Stimulated activated CD8-positive, alpha-beta memory T cell treated with anti-CD3 and anti-CD28 coated beads, Interleukin-4, amount 100 ng/mL, for 48 hours (primary cell): Measurements from ENCODE around the gene MEX3D.

Experiments used
- DNase-seq: peaks from one replicate; pipeline ENCODE4 v3.0.0-alpha.2; 2020

The MEX3D gene

DNA sequence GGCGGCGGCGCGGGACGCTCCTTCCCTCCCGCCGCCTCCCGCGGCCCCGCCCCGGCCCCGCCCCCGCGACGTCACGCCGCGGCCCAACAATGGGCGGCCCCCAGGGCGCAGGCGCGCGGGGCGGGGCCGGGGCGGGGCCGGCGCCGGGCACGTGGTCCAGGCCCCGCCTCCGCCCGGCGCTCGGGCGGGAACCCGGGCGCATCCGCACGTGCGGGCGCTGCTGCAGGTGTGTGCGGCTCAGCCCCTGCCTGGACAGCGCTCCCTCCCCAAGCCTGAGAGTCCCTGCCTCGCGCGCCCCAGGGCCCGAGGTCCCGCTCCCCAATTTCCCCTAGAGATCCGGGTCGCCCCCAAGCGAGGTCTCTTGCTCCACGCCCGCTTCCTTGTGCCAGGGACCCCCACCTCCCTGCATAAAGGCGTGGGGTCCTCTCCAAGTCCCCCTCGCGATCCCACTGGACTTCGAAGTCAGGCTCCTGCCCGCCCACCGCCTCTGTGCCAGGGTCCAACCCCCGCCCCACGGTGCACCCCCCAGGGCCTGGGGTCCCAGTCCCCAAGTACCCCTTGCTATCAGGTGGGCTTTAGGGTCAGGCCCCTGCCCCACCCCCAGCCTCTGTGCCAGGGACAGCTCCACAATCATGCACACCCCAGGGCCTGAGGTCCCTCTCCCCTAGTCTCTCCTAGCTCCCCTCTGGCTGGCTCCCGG is at the start of gene MEX3D:
Gene MEX3D, minus strand, starts transcription at position 6 of the 700 bp plus-strand sequence. CDS start 267 bp downstream, outside the sequence.
- DNase-seq: peak; percentile 84

DNA sequence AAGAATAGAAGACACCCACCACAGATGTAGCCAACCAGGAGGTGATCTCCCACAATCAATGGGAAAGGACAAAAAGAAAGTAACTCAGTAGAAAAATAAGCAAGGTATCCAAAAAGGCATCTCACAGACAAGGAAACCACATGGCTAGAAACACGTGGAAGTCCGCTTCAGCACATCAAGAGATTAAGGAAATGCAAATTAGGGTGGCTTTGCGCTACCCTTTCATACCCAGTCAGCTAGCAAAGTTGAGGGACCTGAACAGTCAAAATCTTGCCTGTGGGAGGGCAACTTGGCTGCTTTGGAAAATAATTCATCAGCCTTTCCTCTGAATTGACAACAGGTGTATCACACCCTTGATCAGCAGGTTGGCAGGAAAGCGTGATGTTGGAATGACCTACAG is 48.8 kb upstream of the MEX3D start:
- no peak for DNase-seq

DNA sequence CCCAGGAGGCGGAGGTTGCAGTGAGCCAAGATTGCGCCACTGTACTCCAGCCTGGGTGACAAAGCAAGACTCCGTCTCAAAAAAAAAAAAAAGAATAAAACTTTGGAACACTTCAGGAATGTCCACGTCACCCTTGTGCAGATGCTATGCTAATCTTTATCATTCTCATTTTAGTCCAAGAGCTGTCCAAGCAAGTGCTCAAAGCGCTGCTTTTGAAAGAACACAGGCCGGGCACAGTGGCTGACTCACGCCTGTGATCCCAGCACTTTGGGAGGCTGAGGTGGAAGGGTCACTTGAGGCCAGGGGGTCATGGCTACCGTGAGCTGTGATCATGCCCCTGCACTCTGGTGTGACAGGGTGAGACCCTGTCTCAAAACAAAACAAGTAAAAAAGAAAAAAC is 48.3 kb upstream of the MEX3D start:
- DNase-seq: no peak

DNA sequence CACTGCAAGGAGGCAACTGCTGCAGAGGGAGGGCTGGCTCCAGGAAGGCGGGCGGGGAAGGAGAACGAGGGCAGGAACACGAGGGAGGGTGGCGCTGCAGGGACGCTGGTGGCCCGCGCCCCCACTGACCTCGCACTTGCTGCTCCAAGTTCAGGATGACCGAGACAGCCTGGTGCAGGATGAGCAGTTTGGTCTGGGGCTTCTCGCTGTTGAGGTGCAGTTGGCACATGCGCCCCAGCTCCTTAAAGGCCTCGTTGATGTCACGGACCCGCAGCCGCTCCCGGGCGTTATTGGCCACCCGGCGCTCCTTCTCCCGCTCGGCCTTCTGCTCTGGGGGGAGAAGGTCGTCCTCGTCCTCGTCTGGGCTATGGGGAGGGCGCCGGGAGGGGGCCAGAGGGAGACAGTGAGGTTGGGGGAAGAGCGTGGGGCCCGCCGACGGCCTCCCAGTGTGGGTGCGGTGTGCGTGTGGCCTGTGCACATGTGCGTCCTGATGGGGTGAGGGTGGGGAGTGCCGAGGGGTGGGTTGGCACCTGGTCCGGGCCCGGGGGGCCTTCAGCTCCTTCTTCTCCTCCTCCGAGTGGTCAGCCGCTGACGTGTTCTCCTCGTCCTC is 47.1 kb upstream of the MEX3D start:
- DNase-seq: no peak

DNA sequence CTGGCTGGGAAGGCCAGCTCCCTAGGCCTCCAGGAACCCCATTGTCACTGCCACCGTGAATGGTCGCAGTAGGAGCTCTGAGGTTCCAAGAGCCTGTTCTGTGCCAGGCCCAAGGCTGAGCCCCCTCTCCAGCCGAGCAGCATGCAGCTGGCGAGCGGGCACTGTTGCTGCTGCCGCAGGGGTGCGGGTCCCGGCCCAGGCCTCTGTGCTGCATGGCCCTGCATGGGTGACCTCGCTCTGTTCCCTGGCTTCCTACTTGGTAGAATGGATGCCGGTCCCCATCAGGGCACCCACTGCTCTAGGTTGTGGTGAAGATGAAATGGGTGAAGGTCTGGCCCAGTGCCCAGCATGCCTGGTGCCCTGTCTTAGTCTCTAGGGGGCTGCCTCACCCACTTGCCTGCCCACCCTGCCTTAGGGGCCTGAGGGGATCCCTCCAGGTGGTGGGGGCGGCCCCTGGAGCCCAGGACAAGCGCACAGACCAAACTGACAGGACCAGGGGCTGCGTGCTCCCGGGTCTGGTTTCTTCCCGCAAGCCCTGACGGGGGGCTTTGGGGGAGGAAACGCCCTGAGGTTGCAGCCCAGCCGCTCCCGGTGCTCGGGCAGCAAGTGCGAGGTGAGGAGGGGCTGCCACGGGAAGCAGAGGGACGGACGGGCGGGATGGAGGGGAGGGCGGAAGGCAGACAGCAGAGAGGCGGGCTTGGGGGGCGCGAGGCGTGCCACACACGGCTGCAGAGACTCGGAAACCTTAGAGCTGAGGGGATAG is 45.9 kb upstream of the MEX3D start:
- DNase-seq: no peak

DNA sequence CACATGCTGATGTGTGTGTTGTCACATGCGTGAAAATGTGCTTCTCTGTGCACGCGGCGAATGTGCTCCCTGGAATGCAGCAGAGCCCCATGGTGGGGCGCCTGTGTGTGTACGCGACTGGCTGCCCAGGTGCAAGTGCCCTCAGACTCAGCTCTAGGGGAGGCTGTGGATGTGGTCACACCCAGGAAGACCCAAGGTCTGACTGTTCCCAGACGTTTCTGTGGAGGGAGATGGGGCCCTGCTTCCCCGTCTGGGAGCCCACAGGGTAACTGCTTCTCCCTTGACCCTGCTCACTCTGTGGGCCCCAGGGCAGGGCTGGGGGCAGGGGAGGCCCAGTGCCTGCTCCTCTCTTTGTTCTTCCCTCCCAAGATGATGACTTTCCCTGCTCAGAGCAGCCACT is 45.0 kb upstream of the MEX3D start:
- DNase-seq: no peak

DNA sequence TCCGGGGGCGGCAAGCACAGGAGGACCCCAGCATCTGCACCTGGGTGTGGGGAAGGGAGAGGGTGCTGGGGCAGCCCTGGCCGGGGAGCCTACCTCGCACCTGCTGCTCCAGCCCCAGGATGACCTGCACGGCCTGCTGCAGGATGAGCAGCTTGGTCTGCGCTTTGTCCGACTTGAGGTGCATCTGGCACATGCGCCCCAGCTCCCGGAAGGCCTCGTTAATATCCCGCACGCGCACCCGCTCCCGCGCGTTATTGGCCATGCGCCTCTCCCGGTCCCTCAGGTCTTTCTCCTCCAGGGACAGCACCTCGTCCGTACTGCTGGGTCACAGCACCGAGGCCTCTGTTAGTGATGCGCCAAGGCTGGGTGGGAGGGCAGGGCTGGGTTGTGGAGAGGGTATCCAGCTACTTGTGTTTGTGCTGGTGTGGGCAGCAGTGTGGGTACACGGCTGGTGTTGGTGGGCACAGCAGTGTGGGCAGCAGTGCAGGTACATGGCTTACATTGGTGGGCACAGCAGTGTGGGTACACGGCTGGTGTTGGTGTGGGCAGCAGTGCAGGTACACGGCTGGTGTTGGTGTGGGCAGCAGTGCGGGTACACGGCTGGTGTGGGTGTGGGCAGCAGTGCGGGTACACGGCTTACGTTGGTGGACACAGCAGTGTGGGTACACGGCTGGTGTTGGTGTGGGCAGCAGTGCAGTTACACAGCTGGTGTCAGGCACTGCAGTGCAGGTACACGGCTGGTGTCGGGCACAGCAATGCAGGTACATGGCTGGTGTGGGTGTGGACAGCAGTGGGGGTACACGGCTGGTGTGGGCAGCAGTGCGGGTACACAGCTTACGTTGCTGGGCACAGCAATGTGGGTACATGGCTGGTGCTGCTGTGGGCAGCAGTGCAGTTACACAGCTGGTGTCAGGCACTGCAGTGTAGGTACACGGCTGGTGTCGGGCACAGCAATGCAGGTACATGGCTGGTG is 44.3 kb upstream of the MEX3D start:
- DNase-seq: no peak

DNA sequence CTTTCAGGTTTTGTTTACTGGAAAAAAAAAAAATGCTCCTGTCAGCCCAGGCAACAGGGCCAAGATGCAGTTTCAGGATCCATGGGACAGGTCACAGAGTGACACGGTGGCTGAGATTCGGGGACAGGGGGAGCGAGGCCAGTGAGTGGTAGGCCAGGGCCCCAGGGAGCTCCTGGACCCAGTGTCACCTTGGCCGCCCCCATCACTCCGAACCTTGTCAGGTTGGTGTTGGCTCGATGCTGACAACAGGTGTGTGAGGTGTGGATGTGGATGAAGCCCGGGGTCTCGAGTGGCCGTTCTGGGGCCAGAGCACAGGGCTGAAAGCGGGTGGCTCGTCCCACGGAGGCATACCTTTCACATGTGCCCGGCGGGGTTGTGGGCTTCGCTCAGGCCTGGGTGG is 43.2 kb upstream of the MEX3D start:
- DNase-seq: no peak

DNA sequence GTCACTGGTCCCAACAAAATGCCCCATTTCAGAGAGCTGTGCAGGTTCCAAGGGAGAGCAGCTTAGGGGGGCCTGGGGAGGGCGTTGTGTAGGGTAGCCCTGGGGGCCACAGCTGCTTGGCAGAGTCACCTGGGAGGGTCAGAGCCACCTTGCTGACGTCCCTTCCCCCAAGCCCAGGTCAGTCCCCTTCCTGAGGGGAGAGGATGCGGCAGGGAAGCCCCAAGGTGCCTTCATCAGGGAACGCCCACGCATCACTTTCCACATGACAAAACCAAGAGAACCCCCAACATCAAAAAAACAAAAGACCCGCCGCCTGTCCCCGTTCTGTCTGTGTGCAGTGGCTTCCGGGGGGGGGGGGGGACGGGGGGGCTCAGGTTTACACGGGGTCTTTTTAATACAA is 42.5 kb upstream of the MEX3D start:
- DNase-seq: peak; percentile 49

DNA sequence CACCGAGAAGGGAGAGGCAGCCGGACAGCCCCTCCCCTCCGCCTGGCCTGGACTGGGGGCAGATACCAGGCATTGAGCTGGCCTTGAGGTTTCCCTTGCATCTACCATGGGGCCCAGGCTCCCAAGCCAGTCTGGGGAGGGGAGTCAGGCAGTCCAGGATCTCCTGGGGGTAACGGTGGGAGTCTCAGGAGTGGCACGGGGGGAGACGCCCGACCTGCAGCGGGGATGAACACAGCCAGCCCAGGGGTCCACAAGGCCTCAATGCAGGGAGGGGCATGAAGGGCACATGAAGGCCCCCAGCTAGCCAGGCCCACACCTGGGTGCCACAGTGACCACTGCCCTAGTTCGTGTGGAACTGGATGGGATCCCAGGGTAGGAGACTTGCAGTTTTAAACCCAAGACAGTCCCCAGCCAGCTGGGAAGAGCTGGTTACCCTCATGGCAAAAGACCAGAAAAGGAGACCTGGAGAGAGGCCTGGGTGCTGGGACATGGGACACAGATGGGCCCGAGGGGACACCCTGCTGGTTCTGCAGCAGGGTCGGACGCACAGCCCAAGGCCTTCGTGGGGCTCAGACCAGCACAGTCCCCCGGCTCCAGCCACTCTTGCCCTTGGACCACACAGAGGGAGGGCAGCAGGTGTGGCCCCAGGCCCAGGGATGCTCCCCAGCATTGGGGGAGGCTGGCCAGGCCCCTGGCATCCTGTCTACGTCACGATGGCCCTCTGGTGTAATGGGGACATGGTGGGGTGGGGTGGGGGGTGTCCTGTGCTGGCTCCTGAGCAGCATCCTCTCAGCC is 41.8 kb upstream of the MEX3D start:
- no peak for DNase-seq

DNA sequence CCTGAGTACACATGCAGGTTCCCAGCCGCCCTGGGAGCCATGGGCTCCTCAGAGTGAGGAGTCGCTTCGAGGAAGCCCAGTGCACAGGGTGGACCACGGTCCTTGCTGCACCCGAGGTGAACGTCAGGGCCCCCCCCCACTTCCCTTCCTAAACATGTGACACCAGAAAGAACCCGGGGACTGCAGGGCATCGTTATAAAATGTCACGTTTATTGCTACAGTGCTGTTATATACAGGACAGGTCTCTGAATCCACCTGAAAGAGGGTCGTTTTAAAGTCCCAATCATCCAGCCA is 40.9 kb upstream of the MEX3D start:
- peak; percentile 39 for DNase-seq

DNA sequence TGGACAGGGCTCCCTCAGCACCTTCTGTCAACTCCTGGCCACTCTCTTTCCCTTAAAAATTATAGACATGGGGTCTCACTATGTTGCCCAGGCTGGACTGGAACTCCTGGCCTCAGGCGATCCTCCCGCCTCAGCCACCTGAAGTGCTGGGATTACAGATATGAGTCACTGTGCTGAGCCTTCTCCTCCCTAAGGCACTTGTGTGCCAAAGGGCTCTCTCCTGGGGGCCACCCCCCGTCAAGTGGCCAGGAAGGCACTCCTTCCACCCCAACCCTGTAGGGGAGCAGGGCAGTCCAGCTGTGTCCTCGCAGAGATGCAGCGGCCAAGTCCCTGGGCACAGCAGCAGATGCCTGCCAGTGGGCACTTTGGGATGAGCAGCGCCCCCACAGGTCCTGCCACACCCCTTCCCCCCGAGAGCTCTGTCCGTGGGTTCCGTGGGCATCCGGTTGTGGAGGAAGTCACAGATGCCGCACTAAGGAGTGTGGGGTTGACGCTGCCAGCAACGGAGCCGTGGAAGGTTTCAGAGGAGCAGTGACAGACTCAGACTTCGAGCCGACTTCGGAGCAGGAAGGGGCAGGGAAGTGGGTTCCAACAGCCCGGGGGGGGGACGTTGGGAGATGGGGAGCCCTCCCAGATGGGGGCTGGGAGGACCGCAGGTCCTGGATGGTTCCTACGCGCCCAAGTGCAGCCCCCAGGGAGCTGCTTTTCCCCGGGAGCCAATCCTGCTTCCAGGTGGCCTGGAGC is 40.4 kb upstream of the MEX3D start:
- DNase-seq: peak; percentile 43

DNA sequence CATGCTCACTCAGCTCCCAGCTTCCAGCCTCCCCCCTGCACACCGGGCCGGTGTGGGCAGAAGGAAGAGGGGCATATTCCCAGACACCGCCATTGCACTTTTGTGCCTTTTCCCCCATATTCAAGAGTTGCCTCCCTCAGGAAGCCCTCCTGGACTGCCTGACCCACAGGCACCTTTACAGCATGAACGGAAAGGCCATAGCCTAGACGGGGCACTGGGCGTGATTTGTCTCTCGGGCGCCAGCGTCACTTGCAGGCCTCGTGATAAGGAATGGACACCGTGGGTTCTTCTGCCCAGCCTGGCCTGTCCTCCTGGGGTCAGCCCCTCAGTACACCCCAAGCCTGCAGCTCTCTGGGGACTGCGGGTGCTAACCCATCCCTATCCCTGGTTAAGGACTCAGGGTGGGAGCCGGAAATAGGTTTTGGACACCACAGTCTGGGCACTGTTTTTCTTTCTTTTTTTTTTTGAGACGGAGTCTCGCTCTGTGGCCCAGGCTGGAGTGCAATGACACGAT is 38.1 kb upstream of the MEX3D start:
- no peak for DNase-seq

DNA sequence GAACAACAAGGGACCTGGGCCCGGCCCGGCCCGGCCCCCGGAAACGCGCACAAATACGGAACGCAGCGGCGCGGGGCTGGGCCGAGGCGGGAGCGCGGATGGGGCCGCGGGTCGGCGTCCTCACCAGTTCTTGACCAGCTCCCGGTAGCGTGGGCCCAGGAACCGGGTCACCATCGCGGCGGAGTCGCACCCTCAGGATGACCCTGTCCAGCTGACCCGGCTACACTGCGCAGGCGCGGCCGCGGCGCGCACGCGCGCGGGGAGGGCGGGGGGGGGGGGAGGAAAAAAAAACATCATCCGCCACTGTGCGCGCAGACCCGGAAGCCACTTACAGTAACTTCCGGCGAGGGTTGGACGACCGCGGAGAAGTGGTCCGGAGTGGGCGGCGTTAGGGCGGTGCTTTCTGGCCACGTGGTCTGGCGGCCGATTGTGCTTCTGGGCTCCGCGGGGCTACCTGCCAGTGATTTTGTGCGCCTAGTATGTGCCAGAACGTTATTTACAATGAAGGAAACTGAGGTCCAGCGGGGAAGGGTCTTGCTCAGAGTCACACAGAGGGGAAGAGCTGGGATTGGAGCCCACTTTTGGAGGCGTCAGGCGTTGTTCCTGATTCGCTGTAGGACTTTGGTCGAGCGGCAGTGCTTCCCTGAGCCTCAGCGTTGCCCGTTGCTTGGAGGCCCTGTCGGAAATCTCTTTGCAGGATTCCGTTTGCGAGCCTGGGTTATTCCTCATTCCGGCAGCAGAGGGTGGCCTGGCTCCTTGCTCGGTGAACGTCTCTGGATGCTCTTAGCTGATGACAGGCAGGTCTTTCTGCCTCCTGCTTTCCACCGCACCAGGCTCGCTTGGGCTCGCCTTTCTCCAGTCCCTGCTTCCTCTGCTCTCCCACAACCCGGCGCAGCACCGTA is 37.4 kb upstream of the MEX3D start, which contains the start of gene UQCR11:
Gene UQCR11, minus strand, starts transcription at position 227 of the 902 bp plus-strand sequence. Its CDS starts 53 bp downstream, at position 174.
- DNase-seq: peak; percentile 96

DNA sequence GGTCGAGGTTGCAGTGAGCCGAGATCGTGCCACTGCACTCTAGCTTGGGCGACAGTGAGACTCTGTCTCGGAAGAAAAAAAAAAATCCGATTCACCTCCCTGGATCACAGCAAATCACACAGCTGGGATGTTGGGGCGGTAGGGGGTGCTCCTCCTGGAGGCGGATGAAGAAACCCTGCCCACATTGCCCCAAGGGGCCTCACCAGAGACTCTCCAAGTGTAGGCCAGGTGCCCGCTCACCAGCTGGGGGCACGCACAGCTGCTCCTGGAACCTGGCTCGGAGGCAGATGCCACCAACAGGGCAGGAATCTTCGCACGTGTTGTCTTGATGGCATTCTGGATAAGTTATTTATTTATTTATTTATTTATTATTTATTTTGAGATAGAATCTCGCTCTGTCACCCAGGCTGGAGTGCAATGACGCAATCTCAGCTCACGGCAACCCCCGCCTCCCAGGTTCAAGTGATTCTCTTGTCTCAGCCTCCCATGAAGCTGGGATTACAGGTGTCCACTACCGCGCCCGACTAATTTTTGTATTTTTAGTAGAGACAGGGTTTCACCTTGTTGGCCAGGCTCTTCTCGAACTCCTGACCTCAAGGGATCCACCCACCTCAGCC is 34.1 kb upstream of the MEX3D start:
- DNase-seq: no peak

DNA sequence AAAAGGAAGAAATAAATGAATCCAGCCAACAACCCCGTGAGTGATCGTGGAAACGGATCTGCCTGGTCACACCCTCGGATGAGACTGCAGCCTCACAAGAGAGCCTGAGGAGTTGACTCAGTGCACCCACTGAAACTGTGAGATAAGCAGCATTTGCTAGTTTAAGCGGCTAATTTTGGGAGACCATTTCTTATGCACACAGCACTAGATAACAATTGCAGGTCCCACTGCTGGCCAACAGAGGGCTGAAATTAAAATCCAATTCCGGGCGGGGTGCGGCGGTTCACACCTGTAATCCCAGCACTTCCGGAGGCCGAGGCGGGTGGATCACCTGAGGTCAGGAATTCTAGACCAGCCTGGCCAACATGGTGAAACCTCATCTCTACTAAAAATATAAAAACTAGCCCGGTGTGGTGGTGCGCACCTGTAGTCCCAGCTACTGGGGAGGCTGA is 33.5 kb upstream of the MEX3D start:
- no peak for DNase-seq

DNA sequence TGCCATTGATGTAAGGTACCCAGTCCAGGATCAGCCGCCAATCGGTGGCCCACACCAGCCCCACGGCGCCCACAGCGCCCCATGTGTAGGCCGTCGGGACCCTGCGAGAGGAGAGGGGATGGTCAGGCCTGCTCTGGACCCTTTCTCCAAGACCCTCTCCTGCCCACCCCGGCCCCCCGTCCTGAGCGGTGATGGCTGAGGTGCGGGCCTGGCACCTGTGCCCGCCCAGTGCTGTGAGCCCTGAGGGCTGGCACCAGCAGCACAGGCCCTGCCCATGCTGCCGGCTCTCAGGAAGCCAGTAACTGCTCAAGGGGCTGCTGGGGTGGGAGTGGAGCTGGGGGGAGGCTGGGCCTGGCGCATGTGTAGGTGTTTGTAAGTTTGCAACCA is 31.3 kb upstream of the MEX3D start:
- DNase-seq: no peak

DNA sequence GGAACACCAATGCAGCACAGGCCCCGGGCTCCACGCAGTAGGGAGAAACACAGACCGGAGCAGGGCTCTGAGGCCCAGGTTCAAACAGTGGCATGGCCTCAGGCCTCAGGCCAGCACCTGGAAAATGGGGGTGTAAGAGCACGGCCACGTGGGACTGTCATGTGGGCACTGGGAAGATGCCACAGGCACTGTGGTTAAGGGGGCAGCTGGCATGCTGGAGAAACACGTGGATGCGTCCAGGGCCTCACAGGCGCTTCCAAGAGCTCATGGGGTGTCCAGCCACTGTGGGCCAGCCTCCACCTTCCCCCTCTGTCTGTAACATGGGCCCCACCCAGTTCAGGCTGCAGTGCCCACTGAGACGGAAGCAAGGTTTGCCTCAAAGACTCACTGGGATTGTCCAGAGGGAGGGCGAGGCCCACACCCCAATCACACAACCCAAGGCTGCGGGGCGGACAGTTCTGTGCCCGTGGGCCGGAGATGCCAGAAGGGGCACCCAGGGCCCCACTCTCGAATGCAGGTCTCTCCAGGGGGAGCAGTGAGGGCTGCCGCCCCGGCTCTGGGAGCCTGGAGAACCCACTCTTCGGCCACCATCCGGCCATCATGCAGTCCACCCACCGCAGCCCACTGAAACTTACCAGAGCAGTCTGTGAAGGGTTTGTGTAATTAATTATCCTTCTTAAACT is 30.8 kb upstream of the MEX3D start:
- no peak for DNase-seq

DNA sequence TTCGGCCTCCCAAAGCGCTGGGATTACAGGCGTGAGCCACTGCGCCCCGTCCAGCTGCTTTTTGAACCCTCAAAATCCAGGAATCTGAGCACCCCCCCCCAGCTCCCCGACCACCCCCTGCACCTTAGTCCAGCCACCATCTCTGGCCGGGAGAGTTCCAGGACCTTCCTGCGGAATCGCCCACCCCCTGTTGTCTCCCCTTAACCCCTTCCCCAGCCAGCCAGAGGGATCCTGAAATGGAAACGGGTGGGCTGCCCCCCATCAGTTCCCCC is 25.3 kb upstream of the MEX3D start:
- DNase-seq: no peak
